Measurements from ENCODE around the gene MSH3.

GRCh38 chr5:80860924-80861613, 206.6 kb downstream of the MSH3 start:
- TF ChIP-seq ZNF274 (IDR thresholded peaks at IDR 0.05; ENCODE audit: low read depth, low read length) (no peak), YY1 (IDR thresholded peaks at IDR 0.05; ENCODE audit: insufficient read depth, insufficient read length) (no peak)
